ENCODE results near the gene KSR1.

GRCh38 chr17:27567563-27567859 is 111.3 kb downstream of the KSR1 start:
- TF ChIP-seq CTCF (conservative IDR thresholded peaks at IDR 0.05; ENCODE audit: low read depth, low read length) (no peak), MAFK (IDR thresholded peaks at IDR 0.05; ENCODE audit: low read depth, low read length) (no peak), POLR2A (IDR thresholded peaks at IDR 0.05; ENCODE audit: low read depth, low read length) (no peak), SMC3 (IDR thresholded peaks at IDR 0.05; ENCODE audit: low read depth, low read length) (no peak), BHLHE40 (IDR thresholded peaks at IDR 0.05; ENCODE audit: low read depth, low read length) (no peak), RCOR1 (IDR thresholded peaks at IDR 0.05; ENCODE audit: insufficient replicate concordance, low read length) (no peak), CEBPB (IDR thresholded peaks at IDR 0.05; ENCODE audit: low read depth, low read length) (no peak), MAZ (IDR thresholded peaks at IDR 0.05; ENCODE audit: borderline replicate concordance, low read depth, low read length) (no peak)
